HUES64 (cell line): ENCODE results near the gene PPP2R5E.

ENCODE experiments used
- H3K27ac ChIP-seq: 2 replicates; pipeline ENCODE4 v1.7.0; 2013; ENCODE audit warnings: low read depth, low read length, inconsistent platforms
- H3K27me3 ChIP-seq: 2 replicates; pipeline ENCODE4 v1.6.1; 2013; ENCODE audit warnings: mild to moderate bottlenecking, low read length; ENCODE audit not compliant: insufficient read depth
- H3K36me3 ChIP-seq: 2 replicates; pipeline ENCODE4 v1.6.1; 2013; ENCODE audit warnings: mild to moderate bottlenecking, low read length; ENCODE audit not compliant: insufficient read depth
- H3K4me1 ChIP-seq: 2 replicates; pipeline ENCODE4 v1.6.1; 2013; ENCODE audit warnings: mild to moderate bottlenecking, low read length, moderate library complexity; ENCODE audit not compliant: insufficient read depth
- H3K4me3 ChIP-seq: 2 replicates; pipeline ENCODE4 v1.5.1; 2013; ENCODE audit warnings: mild to moderate bottlenecking, low read length, moderate library complexity
- H3K9ac ChIP-seq: 2 replicates; pipeline ENCODE4 v1.6.1; 2013; ENCODE audit warnings: mild to moderate bottlenecking, low read depth, low read length
- H3K9me3 ChIP-seq: 2 replicates; pipeline ENCODE4 v1.6.1; 2013; ENCODE audit warnings: low read depth, low read length; ENCODE audit not compliant: insufficient read depth
- WGBS: fragments of 150-250, 120-280 bp; methylation state at CpG from one replicate; pipeline ENCODE4 v1.1.7; 2013; ENCODE audit warnings: missing lambda C conversion rate; 5-methylcytosine and 5-hydroxymethylcytosine counted together

PPP2R5E gene

GRCh38 chr14:63404906-63405305, 138.3 kb downstream of the PPP2R5E start:
- Histone ChIP-seq H3K27ac (no peak overlapping the region), H3K9ac (no peak overlapping the region), H3K9me3 (no peaks in the 10 kb centered on the region), H3K4me1 (peaks cover 14% of the 10 kb centered on the region; the same call in 1 of the 2 replicates), H3K4me3 (no peak overlapping the region), H3K36me3 (peaks cover 5% of the 10 kb centered on the region; the same call in 1 of the 2 replicates), H3K27me3 (no peaks in the 10 kb centered on the region)
- WGBS, result 86% methylated on average over 2 of the region's 2 CpGs

GRCh38 chr14:63401646-63402045, 141.5 kb downstream of the PPP2R5E start:
- H3K36me3 ChIP-seq, result peaks cover 8% of the 10 kb centered on the region; the same call in 1 of the 2 replicates

GRCh38 chr14:63398952-63399351, 144.2 kb downstream of the PPP2R5E start:
- H3K4me1 ChIP-seq, result no peaks in the 10 kb centered on the region
- H3K27ac ChIP-seq, result no peak overlapping the region
- 100% methylated on average over 3 of the region's 3 CpGs for WGBS

More at GRCh38 chr14:63401646-63402045, 141.5 kb downstream of the PPP2R5E start:
- Histone ChIP-seq H3K9ac (no peak overlapping the region), H3K9me3 (peaks cover 3% of the 10 kb centered on the region; the same call in 1 of the 2 replicates), H3K4me3 (no peak overlapping the region), H3K27ac (no peak overlapping the region), H3K4me1 (peaks cover 14% of the 10 kb centered on the region; the same call in 1 of the 2 replicates), H3K27me3 (no peaks in the 10 kb centered on the region)
- WGBS, result 84% methylated on average over 2 of the region's 2 CpGs

GRCh38 chr14:63394841-63395240, 148.3 kb downstream of the PPP2R5E start:
- H3K27me3 ChIP-seq, result no peaks in the 10 kb centered on the region
- H3K27ac ChIP-seq, result no peak overlapping the region
- H3K4me1 ChIP-seq, result no peaks in the 10 kb centered on the region
- H3K9me3 ChIP-seq, result peaks cover 3% of the 10 kb centered on the region; the same call in 1 of the 2 replicates
- H3K9ac ChIP-seq, result no peak overlapping the region
- no peak overlapping the region for H3K4me3 ChIP-seq
- H3K36me3 ChIP-seq, result peaks cover 48% of the 10 kb centered on the region
- 83% methylated on average over 1 of the region's 1 CpG for WGBS

More at GRCh38 chr14:63398952-63399351, 144.2 kb downstream of the PPP2R5E start:
- H3K9ac ChIP-seq, result no peak overlapping the region
- peaks cover 3% of the 10 kb centered on the region; the same call in 1 of the 2 replicates for H3K9me3 ChIP-seq
- peaks cover 18% of the 10 kb centered on the region for H3K36me3 ChIP-seq
- H3K27me3 ChIP-seq, result no peaks in the 10 kb centered on the region
- H3K4me3 ChIP-seq, result no peak overlapping the region

- 97% methylated on average over 2 of the region's 2 CpGs for WGBS
- H3K36me3 ChIP-seq, result peaks cover 49% of the 10 kb centered on the region
- H3K9ac ChIP-seq, result no peak overlapping the region
- peaks cover 3% of the 10 kb centered on the region; the same call in 1 of the 2 replicates for H3K9me3 ChIP-seq
- no peak overlapping the region for H3K27ac ChIP-seq
- no peaks in the 10 kb centered on the region for H3K27me3 ChIP-seq
- H3K4me3 ChIP-seq, result no peak overlapping the region
- H3K4me1 ChIP-seq, result no peaks in the 10 kb centered on the region
Measured at GRCh38 chr14:63394432-63394831, 148.7 kb downstream of the PPP2R5E start.

- WGBS, result 100% methylated on average over 1 of the region's 2 CpGs
- H3K4me1 ChIP-seq, result no peaks in the 10 kb centered on the region
- no peaks in the 10 kb centered on the region for H3K27me3 ChIP-seq
- H3K36me3 ChIP-seq, result peaks cover 53% of the 10 kb centered on the region
- H3K4me3 ChIP-seq, result no peak overlapping the region
- H3K9me3 ChIP-seq, result no peaks in the 10 kb centered on the region
- no peak overlapping the region for H3K9ac ChIP-seq
- H3K27ac ChIP-seq, result no peak overlapping the region
Measured at GRCh38 chr14:63393012-63393411, 150.2 kb downstream of the PPP2R5E start.

- Histone ChIP-seq H3K9ac (no peak overlapping the region), H3K4me1 (no peaks in the 10 kb centered on the region), H3K36me3 (peaks cover 60% of the 10 kb centered on the region), H3K27me3 (no peaks in the 10 kb centered on the region), H3K27ac (no peak overlapping the region), H3K9me3 (no peaks in the 10 kb centered on the region), H3K4me3 (no peak overlapping the region)
- WGBS, result 80% methylated on average over 1 of the region's 1 CpG
Measured at GRCh38 chr14:63392236-63392635, 150.9 kb downstream of the PPP2R5E start.

- Histone ChIP-seq H3K9me3 (no peaks in the 10 kb centered on the region), H3K4me1 (no peaks in the 10 kb centered on the region), H3K27me3 (no peaks in the 10 kb centered on the region), H3K4me3 (no peak overlapping the region), H3K36me3 (peaks cover 76% of the 10 kb centered on the region), H3K27ac (no peak overlapping the region), H3K9ac (no peak overlapping the region)
- 71% methylated on average over 8 of the region's 8 CpGs for WGBS
Measured at GRCh38 chr14:63388766-63389431, 154.3 kb downstream of the PPP2R5E start.

GRCh38 chr14:63387711-63388110, 155.5 kb downstream of the PPP2R5E start:
- H3K27me3 ChIP-seq, result no peaks in the 10 kb centered on the region
- peaks cover 76% of the 10 kb centered on the region for H3K36me3 ChIP-seq
- no peak overlapping the region for H3K4me3 ChIP-seq
- WGBS, result 95% methylated on average over 5 of the region's 5 CpGs
- H3K9ac ChIP-seq, result no peak overlapping the region
- H3K27ac ChIP-seq, result no peak overlapping the region
- no peaks in the 10 kb centered on the region for H3K9me3 ChIP-seq
- no peaks in the 10 kb centered on the region for H3K4me1 ChIP-seq

GRCh38 chr14:63383776-63384367, 159.3 kb downstream of the PPP2R5E start:
- H3K27me3 ChIP-seq, result no peaks in the 10 kb centered on the region
- no peaks in the 10 kb centered on the region for H3K9me3 ChIP-seq
- no peak overlapping the region for H3K9ac ChIP-seq
- WGBS, result 96% methylated on average over 4 of the region's 4 CpGs
- H3K36me3 ChIP-seq, result peaks cover 70% of the 10 kb centered on the region
- no peak overlapping the region for H3K27ac ChIP-seq
- H3K4me1 ChIP-seq, result no peaks in the 10 kb centered on the region
- H3K4me3 ChIP-seq, result no peak overlapping the region

- 99% methylated on average over 2 of the region's 2 CpGs for WGBS
- H3K4me3 ChIP-seq, result no peak overlapping the region
- no peaks in the 10 kb centered on the region for H3K27me3 ChIP-seq
- no peaks in the 10 kb centered on the region for H3K9me3 ChIP-seq
- H3K9ac ChIP-seq, result no peak overlapping the region
- no peaks in the 10 kb centered on the region for H3K4me1 ChIP-seq
- no peak overlapping the region for H3K27ac ChIP-seq
- peaks cover 64% of the 10 kb centered on the region for H3K36me3 ChIP-seq
Measured at GRCh38 chr14:63378444-63378843, 164.7 kb downstream of the PPP2R5E start.
